HEK293 (cell line): ENCODE results near the gene RAB3B.
A peak's percentile ranks its signal among the peaks of the same experiment; 100 is the strongest.

ENCODE experiments used
- CTCF ChIA-PET: fragments of 350-600 bp; formaldehyde crosslinking; extraction: SDS; loops from one replicate; lab custom pipeline; 2021; ENCODE audit warnings: antibody characterized with exemption; lab: Yijun Ruan, JAX
- POLR2A ChIA-PET: fragments of 300-600 bp; formaldehyde crosslinking; extraction: SDS; loops from one replicate; lab custom pipeline; 2020; ENCODE audit warnings: antibody characterized with exemption, inconsistent platforms; lab: Yijun Ruan, JAX
- H3K27ac ChIP-seq: fragments of 200-500 bp; sonication (Bioruptor generic); 2 replicates; pipeline ENCODE4 v1.5.1; 2014; ENCODE audit warnings: low read depth, low read length, control low read depth, inconsistent platforms; ENCODE audit errors: extremely low read depth
- H3K36me3 ChIP-seq, 2 experiments: fragments of 200-500 bp in 1 of 2; sonication (Bioruptor generic) in 1 of 2; 1 replicate in 1 of 2; 2 replicates in 1 of 2; pipeline ENCODE4 v1.5.1; 2014 to 2017; ENCODE audit warnings: inconsistent platforms in 2 of 2, low read length in 2 of 2; ENCODE audit not compliant: control insufficient read depth in 2 of 2, insufficient read depth in 1 of 2
- H3K4me1 ChIP-seq: fragments of 200-500 bp; sonication (Bioruptor generic); 2 replicates; pipeline ENCODE4 v1.5.1; 2014; ENCODE audit warnings: mild to moderate bottlenecking, low read length, inconsistent platforms; ENCODE audit not compliant: control insufficient read depth, insufficient read depth
- H3K4me3 ChIP-seq: 2 replicates; pipeline ENCODE4 v1.5.1; 2011; ENCODE audit warnings: low read depth, mild to moderate bottlenecking, control low read depth, low read length, moderate library complexity
- H3K9me3 ChIP-seq: fragments of 200-500 bp; sonication (Bioruptor generic); 2 replicates; pipeline ENCODE4 v1.5.1; 2014; ENCODE audit warnings: low read depth, low read length, inconsistent platforms; ENCODE audit not compliant: control insufficient read depth, insufficient read depth
- CTCF ChIP-seq: fragments of 450-650 bp; formaldehyde crosslinking; IDR thresholded peaks from 2 replicates; pipeline ENCODE4 v1.5.1; 2016; ENCODE audit warnings: missing biosample characterization, missing genetic modification characterization
- GLIS1 ChIP-seq: fragments of 450-650 bp; formaldehyde crosslinking; IDR thresholded peaks from 2 replicates; pipeline ENCODE4 v1.5.1; 2016; ENCODE audit warnings: missing biosample characterization, missing genetic modification characterization
- PRDM1 ChIP-seq: fragments of 450-650 bp; formaldehyde crosslinking; IDR thresholded peaks from 2 replicates; pipeline ENCODE4; 2016; ENCODE audit warnings: missing biosample characterization, missing genetic modification characterization
- PRDM10 ChIP-seq: fragments of 450-650 bp; formaldehyde crosslinking; IDR thresholded peaks from 2 replicates; pipeline ENCODE4 v1.5.1; 2016; ENCODE audit warnings: missing biosample characterization, missing genetic modification characterization
- ZFP69B ChIP-seq: fragments of 450-650 bp; formaldehyde crosslinking; IDR thresholded peaks from 2 replicates; pipeline ENCODE4 v1.5.1; 2016; ENCODE audit warnings: missing biosample characterization, missing genetic modification characterization
- ZNF239 ChIP-seq: fragments of 450-650 bp; formaldehyde crosslinking; IDR thresholded peaks from 2 replicates; pipeline ENCODE4 v1.5.1; 2016; ENCODE audit warnings: missing biosample characterization, missing genetic modification characterization
- ZNF302 ChIP-seq: fragments of 450-650 bp; formaldehyde crosslinking; IDR thresholded peaks from 2 replicates; pipeline ENCODE4 v1.5.1; 2016; ENCODE audit warnings: missing biosample characterization, missing genetic modification characterization, low read depth
- ZNF366 ChIP-seq: fragments of 450-650 bp; formaldehyde crosslinking; conservative IDR thresholded peaks from 2 replicates; pipeline ENCODE4 v1.5.1; 2016; ENCODE audit warnings: missing biosample characterization, missing genetic modification characterization
- ZNF560 ChIP-seq: fragments of 450-650 bp; formaldehyde crosslinking; IDR thresholded peaks from 2 replicates; pipeline ENCODE4 v1.5.1; 2017; ENCODE audit warnings: missing biosample characterization, missing genetic modification characterization, borderline replicate concordance
- ZNF580 ChIP-seq: fragments of 450-650 bp; formaldehyde crosslinking; IDR thresholded peaks from 2 replicates; pipeline ENCODE4 v1.5.1; 2016; ENCODE audit warnings: missing biosample characterization, missing genetic modification characterization
- ZNF600 ChIP-seq: fragments of 450-650 bp; formaldehyde crosslinking; IDR thresholded peaks from 2 replicates; pipeline ENCODE4 v1.5.1; 2016; ENCODE audit warnings: missing biosample characterization, missing genetic modification characterization
- ZNF677 ChIP-seq: fragments of 450-650 bp; IDR thresholded peaks from 2 replicates; pipeline ENCODE4 v1.5.0; 2018; ENCODE audit warnings: missing biosample characterization, mild to moderate bottlenecking, missing genetic modification characterization, moderate library complexity
- ZSCAN16 ChIP-seq: fragments of 450-650 bp; formaldehyde crosslinking; IDR thresholded peaks from 2 replicates; pipeline ENCODE4 v1.5.1; 2016; ENCODE audit warnings: missing biosample characterization, missing genetic modification characterization
- TF ChIP-seq, protein P1 (sequence below): fragments of 450-650 bp; IDR thresholded peaks from 2 replicates; pipeline ENCODE4 v1.5.1; 2018; ENCODE audit warnings: missing biosample characterization, mild to moderate bottlenecking, missing genetic modification characterization
- TF ChIP-seq, protein P2 (sequence below): fragments of 450-650 bp; formaldehyde crosslinking; IDR thresholded peaks from 2 replicates; pipeline ENCODE4 v1.5.1; 2016; ENCODE audit warnings: missing biosample characterization, missing genetic modification characterization
- TF ChIP-seq, protein P3 (sequence below): fragments of 450-650 bp; formaldehyde crosslinking; IDR thresholded peaks from 2 replicates; pipeline ENCODE4 v1.5.1; 2016; ENCODE audit warnings: missing biosample characterization, missing genetic modification characterization

RAB3B gene

GRCh38 chr1:52037402-52037814 is 46.9 kb upstream of the RAB3B start:
- Histone ChIP-seq H3K27ac (no peak overlapping the region), H3K4me1 (no peaks in the 10 kb centered on the region), H3K9me3 (no peaks in the 10 kb centered on the region), H3K36me3 (peaks cover 14 to 40% of the 10 kb centered on the region in 2 experiments; a peak in 2 of 3 replicates), H3K4me3 (no peak overlapping the region)
- TF ChIP-seq PRDM10 (tag by site-specific recombination) (no peak), ZNF366 (no peak), ZNF580 (tag by site-specific recombination) (no peak), ZNF302 (tag by site-specific recombination) (no peak), ZSCAN16 (tag by site-specific recombination) (peak; percentile 75), GLIS1 (tag by site-specific recombination) (peak; percentile 7; the same call in 1 of the 2 replicates)
- TF ChIP-seq, protein P1, sequence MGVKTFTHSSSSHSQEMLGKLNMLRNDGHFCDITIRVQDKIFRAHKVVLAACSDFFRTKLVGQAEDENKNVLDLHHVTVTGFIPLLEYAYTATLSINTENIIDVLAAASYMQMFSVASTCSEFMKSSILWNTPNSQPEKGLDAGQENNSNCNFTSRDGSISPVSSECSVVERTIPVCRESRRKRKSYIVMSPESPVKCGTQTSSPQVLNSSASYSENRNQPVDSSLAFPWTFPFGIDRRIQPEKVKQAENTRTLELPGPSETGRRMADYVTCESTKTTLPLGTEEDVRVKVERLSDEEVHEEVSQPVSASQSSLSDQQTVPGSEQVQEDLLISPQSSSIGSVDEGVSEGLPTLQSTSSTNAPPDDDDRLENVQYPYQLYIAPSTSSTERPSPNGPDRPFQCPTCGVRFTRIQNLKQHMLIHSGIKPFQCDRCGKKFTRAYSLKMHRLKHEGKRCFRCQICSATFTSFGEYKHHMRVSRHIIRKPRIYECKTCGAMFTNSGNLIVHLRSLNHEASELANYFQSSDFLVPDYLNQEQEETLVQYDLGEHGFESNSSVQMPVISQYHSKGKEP (tag by site-specific recombination): no peak
- POLR2A ChIA-PET: interaction anchor here (0.7 kb wide), 1 partner anchor 1086 kb away, joined by 5 read pairs; no protein-coding TSS in a partner anchor
- CTCF ChIA-PET: interaction anchor here (0.6 kb wide), 1 partner anchor 28 kb away, joined by 3 read pairs; no protein-coding TSS in a partner anchor

GRCh38 chr1:52034050-52034384 is 43.5 kb upstream of the RAB3B start:
- H3K27ac ChIP-seq: no peak overlapping the region
- TF ChIP-seq ZFP69B (no peak), ZNF677 (no peak), ZNF366 (peak; percentile 29; the same call in 1 of the 2 replicates)
- H3K4me1 ChIP-seq: no peaks in the 10 kb centered on the region
- POLR2A ChIA-PET: interaction anchor here (1.3 to 3.3 kb wide), 2 partner anchors 18 to 21 kb away, joined by 4 to 30 read pairs; partner anchors contain the start of genes BTF3L4 and TXNDC12
- H3K9me3 ChIP-seq: no peaks in the 10 kb centered on the region
- no peak overlapping the region for H3K4me3 ChIP-seq
- H3K36me3 ChIP-seq: peaks cover 0 to 28% of the 10 kb centered on the region in 2 experiments; a peak in 2 of 3 replicates
- CTCF ChIA-PET: no interaction called here

DNA sequence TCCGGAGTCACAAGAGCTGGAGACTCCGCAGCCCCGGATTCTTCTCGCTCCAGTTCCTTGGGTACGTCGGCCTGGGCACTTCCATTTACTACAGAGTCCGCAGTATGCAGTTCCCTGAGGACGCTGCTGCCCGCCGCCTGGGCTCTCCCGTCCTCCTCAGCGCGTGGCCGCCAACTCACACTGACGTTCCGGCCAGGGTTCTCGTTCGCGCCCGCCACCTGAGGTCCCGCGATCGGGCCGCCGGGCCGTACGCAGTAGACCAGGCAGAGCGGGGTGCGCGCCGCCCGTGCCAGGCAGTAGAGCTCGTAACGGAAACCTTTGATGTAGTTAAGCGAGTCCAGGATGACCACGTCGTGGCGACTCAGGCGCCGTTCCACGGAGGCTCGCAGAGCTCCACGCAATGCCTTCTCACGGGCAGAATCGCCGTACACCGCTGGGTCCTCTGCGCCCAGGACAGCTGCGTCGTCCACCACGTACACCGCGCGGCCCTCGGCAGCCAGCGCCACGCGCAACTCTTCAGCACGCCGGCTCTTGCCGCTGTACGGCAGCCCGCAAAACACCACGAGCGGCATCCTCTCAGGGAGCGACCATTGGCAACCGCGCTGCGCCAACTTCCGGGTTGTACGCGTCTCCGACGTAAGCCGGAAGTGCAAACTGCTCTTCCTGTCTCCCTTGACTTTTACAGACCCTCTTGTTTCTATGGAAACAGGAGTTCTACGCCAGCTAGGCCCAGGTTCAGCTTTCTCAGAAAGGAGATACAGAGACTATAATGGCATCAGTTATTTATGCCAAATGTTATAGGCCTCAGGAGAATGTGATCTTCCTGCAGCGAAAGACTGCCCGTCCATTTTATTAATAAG is 42.9 kb upstream of the RAB3B start, which contains the start of gene KTI12:
Gene KTI12 (minus strand): TSS at position 621 of the 860 bp plus-strand sequence. CDS start 49 bp downstream, at position 572.
- ChIA-PET CTCF (no interaction called here), POLR2A (interaction anchor here (0.7 to 3.3 kb wide), 3 partner anchors 19 to 76 kb away, joined by 3 to 30 read pairs (median 4); partner anchors contain the start of genes BTF3L4 and TXNDC12)
- Histone ChIP-seq H3K36me3 (peaks cover 0 to 22% of the 10 kb centered on the region in 2 experiments; a peak in 2 of 3 replicates), H3K4me1 (no peaks in the 10 kb centered on the region), H3K27ac (peak within 1 kb of the TSS; percentile 58; the same call in 1 of the 2 replicates), H3K9me3 (no peaks in the 10 kb centered on the region), H3K4me3 (peak within 1 kb of the TSS; percentile 88)
- TF ChIP-seq, protein P2, sequence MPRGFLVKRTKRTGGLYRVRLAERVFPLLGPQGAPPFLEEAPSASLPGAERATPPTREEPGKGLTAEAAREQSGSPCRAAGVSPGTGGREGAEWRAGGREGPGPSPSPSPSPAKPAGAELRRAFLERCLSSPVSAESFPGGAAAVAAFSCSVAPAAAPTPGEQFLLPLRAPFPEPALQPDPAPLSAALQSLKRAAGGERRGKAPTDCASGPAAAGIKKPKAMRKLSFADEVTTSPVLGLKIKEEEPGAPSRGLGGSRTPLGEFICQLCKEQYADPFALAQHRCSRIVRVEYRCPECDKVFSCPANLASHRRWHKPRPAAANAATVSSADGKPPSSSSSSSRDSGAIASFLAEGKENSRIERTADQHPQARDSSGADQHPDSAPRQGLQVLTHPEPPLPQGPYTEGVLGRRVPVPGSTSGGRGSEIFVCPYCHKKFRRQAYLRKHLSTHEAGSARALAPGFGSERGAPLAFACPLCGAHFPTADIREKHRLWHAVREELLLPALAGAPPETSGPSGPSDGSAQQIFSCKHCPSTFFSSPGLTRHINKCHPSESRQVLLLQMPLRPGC (tag by site-specific recombination): peak; percentile 44; the same call in 1 of the 2 replicates
- TF ChIP-seq PRDM1 (tag by site-specific recombination) (no peak), ZNF239 (tag by site-specific recombination) (0 out of 2 replicates have a peak, but pooled peaks have one; percentile 67), ZNF600 (peak; percentile 74), ZNF560 (tag by site-specific recombination) (no peak), CTCF (tag by site-specific recombination) (peak; percentile 50), GLIS1 (tag by site-specific recombination) (0 out of 2 replicates have a peak, but pooled peaks have one; percentile 4)
- TF ChIP-seq, protein P3, sequence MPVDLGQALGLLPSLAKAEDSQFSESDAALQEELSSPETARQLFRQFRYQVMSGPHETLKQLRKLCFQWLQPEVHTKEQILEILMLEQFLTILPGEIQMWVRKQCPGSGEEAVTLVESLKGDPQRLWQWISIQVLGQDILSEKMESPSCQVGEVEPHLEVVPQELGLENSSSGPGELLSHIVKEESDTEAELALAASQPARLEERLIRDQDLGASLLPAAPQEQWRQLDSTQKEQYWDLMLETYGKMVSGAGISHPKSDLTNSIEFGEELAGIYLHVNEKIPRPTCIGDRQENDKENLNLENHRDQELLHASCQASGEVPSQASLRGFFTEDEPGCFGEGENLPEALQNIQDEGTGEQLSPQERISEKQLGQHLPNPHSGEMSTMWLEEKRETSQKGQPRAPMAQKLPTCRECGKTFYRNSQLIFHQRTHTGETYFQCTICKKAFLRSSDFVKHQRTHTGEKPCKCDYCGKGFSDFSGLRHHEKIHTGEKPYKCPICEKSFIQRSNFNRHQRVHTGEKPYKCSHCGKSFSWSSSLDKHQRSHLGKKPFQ (tag by site-specific recombination): 0 out of 2 replicates have a peak, but pooled peaks have one; percentile 28
